SW480 (cell line): Measurements from ENCODE around the gene ITPRIP.

Experiments used
- DNase-seq: peaks from one replicate; pipeline ENCODE4 v3.0.0-alpha.2; 2016; ENCODE audit warnings: low spot score

The ITPRIP gene

DNA sequence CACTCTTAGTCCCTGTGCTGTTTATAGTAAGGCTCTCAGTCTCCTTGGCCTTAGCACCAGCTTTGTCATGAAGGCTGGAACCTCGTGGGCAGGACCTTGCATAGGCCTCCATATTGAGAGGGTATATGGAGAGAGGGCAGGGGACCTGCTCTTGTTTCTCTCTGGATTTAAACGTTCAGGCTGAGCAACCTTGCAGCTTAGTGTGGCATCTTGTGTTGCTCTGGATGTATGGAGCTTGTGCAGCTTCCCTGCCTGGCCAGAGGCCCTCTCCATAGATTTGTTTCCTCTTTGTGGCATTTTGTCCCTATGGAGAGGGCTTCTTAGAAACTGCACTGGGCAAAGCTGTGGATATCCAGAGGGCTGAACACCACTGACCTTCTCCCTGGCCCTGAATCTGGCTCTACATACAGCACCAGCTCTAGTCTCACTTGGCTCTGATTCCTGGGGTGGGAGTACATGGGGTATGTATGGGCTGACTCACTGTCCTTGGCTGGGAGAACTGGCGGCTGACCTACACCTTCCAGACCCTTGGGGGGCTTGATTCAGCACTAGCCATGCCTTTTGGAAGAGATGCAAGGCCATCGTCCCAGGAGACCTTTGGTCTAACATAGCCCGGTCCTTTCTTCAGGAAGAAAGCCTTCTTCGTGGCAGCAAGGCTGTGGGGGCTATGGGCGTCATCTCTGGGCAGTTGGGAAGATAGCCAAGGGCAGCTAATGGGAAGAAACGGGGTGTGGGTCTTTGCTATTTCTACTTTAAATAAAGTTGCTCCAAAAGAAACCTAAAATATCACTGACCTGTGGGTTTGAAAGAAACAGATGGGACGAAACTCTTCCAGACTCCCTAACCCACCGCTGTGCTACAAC lies 30.5 kb downstream of the ITPRIP start:
- no peak for DNase-seq

DNA sequence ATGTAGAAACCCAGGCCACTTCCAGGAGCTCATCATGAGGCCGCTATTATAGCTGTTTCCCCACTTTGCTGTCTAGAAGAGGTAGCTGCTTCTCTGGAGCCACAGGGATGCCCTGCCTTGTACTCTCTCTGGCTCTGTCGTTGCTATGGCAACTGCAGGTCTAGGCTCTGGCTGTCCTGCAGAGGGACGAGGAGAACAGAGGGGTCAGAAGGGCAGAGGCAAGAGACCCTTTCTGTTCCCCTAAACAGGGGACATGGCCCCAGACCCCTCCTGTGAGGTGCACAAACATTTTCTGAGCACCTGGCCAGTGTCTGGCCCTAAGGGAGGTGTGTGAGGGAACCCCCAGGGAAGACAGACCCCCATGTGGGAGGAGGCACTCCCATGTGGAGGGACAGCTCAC lies 31.4 kb downstream of the ITPRIP start:
- DNase-seq, result no peak

DNA sequence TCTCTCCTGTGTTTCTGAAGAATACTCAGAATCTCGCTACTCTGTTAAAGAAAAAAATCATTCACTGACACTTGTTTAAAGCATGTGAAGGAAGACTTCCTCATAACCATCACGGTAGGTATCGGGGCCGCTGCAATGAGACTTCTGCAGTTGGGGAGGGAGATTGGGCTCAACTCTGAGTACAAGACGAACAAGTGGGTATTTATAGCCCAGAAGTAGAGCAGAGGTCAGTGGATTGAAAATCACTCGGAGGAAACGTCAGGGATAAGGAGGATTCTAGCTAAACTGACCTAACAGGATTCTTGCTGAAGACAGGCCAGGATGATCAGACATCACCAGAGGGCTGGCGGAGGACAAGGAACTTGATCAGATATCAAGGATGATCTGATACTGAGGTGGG lies 33.3 kb downstream of the ITPRIP start:
- DNase-seq, result no peak

DNA sequence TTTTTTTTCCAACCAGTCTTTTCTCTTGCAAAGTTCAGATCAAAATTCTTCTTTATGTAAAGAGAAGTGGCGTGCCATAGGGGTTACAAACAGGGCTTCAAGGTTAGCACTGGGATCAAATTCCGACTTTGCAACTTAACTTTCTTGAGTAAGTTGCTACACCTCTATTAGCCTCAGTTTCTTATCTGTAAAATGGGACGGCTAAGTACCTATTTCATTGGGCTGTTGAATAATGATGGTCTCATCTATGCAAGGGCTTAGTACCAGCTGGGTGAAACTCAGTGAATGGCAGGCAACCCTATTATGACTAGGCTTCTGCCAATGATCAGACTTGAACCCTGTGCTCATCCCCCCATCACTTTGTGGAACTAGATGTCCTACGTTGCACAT lies 33.9 kb downstream of the ITPRIP start:
- DNase-seq, result no peak

DNA sequence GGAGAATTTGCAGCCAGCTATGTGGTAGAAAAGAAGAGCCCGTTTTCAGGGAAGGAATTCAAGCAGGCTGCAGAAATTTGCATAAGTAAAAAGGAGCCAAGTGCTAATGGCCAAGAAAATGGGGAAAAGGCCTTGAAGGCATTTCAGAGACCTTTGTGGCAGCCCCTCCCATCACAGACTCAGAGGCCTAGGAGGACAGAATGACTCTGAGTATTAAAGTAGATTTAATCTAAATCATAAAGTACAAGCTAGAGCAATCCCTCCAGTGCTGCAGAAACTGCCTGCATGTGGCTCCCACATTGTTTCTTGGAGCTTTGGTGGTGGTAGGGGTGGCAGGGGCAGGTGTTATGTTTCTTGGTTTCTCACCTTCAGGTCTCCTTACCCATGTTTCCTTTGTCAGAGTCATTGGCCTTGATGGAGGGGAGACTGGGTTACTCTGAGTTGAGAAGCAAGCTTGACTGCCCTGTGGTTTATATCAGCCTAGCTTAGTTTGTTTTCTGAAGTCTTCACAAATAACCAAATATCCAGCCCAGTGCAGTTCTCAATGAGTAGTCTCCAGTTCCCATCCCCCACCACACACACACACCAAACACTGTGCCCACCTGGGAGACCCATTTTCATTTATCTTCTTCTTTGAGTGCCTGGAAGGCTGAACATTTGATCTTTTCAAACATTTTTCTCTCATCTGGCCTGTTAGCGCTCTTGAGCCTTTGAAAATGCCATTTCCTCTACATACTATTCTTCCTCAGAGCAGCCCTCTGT lies 34.5 kb downstream of the ITPRIP start:
- no peak for DNase-seq

DNA sequence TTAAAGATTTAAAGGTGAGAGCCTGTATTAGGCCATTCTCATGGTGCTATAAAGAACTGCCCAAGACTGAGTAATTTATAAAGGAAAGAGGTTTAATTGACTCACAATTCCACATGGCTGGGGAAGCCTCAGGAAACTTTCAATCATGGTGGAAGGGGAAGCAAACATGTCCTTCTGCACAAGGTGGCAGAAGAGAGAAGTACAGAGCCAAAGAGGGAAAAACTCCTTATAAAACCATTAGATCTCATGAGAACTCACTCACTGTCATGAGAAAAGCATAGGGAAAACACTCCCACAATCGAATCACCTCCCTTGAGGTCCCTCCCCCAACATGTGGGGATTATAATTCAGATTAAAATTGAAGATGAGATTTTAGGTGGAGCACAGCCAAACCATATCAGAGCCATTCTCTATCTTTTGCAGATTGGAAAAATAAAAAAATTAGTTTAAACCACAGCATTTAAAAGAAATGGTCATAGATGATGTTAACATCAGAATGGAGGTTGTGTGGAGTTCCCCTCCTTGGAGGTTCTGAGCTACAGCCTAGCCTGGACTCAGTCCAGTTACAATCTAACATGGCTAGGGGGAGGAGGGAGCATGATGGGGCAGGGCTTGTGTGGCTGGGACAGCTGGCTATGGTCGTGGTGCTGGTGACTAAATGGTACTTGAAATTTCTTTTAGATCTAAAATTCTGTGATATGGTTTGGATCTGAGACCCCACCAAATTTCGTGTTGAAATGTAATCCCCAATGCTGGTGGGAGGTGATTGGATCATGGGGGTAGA lies 36.2 kb downstream of the ITPRIP start:
- no peak for DNase-seq

DNA sequence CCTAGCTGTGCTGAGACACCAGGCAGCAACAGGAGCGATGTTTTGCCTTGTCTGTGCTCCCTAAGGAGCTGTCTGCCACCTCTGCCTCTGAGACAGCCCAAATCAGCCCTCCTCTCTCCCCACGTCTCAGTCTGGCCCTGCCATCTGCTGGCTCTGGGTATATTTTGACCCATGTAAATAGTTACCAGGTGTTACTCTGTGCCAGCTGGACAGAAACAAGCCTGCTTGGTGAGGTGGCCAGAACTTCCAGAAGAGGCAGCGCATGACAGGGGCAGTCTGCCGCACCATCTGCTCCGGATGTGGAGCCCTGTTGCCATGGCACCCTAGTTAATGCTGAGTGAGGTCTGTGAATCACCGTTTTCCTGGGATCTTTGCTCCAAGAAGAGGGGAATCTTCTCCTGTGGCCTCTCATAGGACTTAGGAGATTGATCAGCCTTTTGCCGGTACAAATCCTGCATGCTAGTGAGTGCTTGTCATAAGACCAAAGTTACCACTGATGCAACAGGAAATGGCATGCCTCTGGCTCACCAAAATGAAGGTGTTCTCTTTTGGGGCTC lies 37.5 kb downstream of the ITPRIP start:
- peak; percentile 36 for DNase-seq

DNA sequence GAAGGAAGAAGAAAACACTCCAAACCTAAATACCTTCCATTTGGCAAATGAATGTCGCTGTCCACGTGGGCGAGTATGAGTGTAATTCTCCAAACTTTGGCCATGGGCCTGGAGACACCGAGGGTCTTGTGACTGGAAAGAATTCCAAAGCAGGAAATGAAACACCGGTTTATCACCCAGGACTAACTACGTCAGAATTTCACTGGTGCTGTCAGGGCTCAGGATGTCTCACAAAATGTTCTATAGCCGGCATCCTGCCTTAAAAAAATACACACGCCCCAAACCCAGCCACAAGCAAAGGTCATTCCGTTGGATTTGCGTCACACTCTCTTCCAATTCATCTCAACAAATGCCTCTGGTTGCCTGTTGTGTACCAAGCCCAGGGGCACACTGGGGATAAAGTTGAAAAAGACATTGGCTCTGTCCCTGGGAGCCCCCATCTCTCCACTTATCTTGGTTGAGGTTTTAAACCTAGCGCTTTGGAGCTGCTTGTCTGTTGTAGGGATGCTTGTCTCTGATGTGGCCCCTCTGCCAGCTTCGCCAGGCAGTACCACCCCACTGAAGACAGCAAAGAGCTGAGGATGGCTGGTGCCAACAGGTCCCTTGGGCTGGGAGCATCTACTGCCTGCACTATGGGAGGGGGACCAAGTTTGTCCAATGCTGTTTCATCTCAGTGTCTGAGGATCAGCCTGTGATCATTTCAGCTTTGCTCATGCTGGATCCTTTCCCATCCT lies 38.1 kb downstream of the ITPRIP start:
- no peak for DNase-seq

DNA sequence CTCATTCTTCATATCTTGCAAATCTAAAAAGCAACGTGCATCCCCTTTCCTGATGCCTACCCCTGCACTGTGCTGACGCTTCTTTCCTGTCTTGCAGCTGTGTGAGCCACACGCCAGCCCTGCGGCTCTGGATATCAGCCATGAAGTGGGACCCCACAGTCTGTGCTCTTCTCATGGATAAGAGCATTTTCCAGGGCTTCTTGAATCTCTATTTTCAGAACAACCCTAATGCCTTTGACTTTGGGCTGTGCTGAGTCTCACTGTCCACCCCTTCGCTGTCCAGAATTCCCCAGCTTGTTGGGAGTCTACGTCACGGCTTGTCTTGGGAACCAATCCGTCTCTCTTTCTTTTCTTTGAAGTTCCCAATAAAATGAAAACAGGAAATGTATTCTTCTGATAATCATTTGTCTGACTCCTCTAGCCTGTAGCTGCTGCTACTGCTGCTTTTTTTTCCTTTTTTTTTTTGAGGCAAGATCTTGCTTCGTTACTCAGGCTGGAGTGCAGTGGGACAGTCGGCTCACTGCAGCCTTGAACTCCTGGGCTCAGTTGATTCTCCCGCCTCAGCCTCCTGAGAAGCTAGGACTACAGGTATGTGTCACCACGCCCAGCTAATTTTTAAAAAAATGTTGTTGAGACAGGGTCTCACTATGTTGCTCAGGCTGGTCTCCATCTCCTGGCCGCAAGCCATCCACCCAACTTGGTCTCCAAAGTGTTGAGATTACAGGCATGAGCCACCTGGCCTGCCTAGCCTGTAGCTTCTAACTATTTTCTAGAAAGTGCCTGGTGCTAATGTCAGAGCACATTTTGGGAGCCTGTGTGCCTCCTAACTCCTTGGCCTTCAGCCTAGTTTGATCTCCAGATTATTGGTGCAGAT lies 39.0 kb downstream of the ITPRIP start:
- DNase-seq, result no peak

DNA sequence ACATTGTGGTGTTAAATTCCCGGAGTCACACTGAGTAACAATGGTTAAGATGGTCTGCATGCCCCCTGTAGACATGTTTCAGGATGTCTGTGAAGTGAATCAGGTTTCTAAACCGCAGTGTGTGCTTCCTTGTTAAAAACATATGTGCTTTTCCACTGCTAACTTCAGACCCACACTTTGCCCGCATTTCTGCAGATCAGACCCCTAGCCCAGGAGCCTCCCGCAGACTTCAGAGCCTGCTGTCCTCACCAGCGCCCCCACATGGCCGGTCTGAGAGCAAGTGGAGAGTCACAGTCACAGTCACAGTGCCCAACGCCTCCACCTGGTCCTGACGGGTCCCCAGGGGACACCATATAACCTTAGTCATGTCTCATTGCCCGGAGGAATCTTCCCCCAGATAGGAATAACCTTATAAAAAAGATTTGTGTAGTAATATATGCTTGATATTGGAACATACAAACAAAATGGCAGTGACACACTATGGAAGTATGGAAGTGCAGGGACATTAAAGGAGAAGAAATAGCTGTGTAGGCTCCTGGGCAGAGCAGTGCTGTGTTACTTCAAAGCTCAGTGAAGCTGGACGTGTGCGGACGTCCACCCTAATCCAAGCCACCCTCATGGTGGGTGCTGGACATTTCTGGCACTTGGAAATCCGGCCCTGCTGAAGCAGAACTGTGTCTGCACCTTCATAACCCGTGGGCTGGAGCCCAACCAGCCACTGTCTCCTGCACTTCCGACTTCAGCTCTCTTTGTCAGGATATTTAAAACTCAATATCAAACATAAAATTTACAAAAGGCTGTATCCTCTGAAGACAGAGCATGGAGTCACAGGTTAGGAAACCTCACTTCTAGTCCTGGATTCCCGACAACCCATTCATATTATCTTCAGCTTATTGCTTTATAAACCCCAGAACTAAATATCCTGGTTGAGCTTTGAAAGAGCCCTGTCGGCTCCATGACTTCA lies 40.3 kb downstream of the ITPRIP start:
- no peak for DNase-seq

DNA sequence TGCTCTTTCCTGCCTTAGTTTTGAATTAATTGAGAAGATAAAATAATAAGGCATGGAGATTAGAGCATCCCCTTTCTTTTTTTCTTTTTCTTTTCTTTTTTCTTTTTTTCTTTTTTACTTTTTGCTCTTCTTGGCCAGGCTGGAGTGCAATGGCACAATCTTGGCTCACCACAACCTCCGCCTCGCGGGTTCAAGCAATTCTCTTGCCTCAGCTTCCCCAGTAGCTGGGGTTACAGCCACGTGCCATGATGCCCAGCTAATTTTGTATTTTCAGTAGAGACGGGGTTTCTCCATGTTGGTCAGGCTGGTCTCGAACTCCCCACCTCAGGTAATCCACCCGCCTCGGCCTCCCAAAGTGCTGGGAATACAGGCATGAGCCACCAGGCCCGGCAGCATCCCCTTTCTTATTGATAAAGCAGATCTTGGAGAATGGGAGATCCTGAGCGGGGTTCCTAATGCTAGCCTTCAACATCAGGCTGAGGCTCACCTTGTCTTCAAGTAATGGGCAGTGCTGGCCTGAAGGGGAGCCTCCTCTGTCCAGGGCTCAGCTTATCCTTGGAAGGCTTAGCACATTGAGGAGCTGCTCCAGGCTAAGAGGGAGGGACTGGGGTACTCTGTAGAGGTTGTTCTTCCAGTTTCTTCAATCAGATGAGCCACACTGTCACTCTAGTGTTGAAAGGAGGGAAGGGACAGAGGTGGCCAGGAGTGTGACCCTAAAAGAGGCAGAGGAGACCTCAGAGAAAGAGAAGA lies 41.4 kb downstream of the ITPRIP start:
- DNase-seq, result no peak

DNA sequence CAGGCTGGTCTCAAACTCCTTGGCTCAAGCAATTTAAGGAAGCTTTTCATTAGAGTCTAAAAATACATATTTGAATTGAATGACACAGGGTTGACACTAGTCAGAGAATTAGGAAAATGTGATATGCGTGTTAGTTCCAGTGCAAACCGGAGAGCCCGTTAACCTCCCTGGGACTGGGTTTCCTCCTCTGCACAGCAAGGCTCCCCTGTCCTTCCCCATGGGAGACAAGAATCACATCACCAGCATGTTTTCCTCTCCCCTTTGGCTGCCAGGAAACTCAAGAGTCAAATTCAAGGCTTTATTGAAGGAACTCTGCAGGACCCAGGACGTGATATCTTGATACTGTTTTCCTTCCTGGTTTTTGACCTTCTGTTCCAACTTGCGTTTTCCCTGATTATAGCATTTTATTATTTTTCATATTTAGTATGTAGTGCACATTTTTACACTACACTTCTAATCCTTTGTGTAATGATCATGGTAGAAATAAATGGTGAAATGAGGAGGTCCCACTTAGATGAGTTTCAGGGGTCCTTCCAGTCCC lies 44.4 kb downstream of the ITPRIP start:
- DNase-seq, result no peak

DNA sequence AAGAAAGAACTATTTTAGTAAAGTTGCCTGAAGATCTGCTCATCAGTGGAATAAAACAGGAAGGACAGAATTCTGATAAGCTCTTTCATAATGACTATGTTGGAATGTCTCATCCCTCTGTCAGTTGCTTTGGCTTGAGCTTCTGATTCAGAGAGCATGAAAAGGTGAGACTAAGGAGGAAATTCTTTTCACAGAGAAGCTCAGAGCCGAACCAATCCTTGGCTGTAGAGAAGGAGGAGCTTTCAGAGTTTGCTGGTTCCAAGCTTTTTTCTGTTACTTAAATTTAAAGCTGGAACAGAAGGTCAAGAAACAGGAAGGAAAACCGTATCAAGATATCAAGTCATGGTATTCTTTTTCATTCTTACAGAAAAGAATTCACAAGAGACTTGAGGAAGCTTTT lies 45.3 kb downstream of the ITPRIP start:
- no peak for DNase-seq

DNA sequence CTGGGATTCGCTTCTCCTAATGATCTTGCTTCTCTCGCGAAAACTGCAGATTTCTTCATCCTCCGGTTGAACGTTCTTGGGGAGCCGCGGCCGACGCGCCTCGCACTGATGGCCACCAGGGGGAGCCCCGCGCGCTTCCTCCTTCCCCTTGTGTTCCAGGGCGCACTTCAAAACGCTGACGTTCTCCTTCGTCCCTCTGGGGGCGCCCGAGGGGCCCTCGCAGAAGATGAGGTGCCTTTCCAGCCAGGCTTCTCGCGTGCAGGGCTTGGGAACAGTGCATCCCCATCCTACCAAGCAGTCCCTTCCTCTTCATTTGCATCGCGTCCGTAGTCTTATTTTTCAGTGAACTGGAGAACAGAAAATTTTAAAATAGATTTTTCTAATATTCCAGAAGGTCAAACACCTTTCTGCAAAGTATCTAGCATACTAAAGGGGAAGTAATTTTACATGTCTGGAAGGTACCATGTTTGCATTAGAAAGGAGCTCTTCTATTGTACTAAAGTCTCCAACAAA lies 46.8 kb downstream of the ITPRIP start:
- peak; percentile 85 for DNase-seq

DNA sequence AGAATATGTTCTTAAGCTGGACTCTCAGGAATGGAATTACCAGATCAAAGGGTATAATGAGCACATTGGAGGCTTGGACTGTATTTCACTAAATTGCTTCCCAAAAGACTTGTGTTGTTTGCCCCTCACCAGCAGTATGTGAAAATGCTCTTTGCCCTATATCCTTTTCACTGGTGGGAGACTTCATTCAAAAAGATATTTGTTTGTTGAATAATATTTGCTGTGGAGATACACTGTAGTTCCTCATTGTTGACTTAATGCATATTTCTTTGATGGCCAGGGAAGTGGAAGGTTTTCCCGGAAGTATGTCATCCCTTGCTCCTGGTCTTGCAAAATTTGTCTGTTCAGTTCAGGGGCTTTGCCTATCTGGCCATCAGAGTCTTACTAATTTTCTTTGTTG lies 49.9 kb downstream of the ITPRIP start:
- DNase-seq, result no peak

DNA sequence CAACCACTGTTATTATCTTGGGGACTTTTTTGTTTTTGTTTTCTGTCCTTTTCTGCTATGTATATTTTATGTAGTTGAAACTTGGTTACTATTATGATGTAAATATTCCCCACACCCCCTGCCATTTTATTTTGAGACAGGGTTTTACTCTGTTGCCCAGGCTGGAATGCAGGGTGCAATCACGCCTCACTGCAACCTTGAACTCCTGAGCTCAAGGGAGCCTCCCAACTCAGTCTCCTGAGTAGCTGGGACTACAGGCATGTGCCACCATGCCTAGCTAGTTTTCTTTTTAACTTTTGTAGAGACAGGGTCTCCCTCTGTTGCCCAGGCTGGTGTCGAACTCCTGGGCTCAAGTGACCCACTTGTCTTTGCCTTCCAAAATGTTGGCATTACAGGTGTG lies 51.3 kb downstream of the ITPRIP start:
- DNase-seq, result no peak

DNA sequence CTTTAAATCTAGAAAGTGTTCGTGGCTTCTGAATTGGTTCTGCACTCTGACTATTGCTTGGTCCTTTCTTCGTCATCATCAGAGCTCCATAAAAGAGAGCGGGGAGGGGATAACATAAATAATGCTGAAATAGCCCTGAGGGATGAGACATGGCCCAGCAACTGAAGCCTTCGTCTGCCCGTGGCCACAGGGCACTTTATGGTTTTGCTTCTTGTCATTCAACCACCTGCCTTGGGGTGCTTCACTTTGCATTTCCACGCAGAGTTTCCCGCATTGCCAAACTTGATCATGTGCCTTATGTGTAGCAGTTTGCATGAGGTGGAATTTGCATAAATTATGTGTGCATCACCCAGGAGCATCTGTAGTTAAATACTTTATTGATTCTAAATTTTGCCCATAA lies 53.4 kb downstream of the ITPRIP start:
- DNase-seq, result no peak

DNA sequence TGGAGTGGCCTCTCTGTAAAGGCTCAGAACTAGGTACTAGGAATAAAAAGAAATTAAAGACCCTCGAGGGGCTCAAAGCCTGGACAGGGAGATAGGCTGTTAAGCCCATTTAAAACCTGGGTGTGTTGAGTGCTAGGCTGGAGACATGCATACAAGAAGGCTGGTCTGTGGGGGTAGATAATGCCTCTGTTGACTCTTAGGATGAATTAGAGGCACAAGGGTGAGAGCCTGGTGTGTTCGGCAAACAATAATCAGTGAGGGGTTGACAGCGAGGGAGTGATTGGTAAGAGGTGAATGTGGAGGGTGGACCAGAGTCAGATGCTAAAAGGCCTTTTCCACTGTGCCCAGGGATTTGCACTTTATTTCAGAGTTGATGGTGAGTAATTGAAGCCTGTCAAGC lies 56.6 kb downstream of the ITPRIP start:
- no peak for DNase-seq
